Activated naive CD8-positive, alpha-beta T cell (primary cell): ENCODE results near the gene AQP12A.
A peak's percentile ranks its signal among the peaks of the same experiment; 100 is the strongest.

Experiments
- H3K27ac Mint-ChIP-seq: one replicate; pipeline ENCODE4 v1.8.0; 2021; ENCODE audit warnings: mixed read lengths
- H3K27me3 Mint-ChIP-seq: one replicate; pipeline ENCODE4 v1.8.0; 2021; ENCODE audit warnings: mixed read lengths
- H3K36me3 Mint-ChIP-seq: one replicate; pipeline ENCODE4 v1.8.0; 2021; ENCODE audit warnings: mixed read lengths
- H3K4me1 Mint-ChIP-seq: one replicate; pipeline ENCODE4 v1.8.0; 2021; ENCODE audit warnings: low read depth, mixed read lengths
- H3K4me3 Mint-ChIP-seq: one replicate; pipeline ENCODE4 v1.8.0; 2021; ENCODE audit warnings: mild to moderate bottlenecking, mixed read lengths
- H3K9me3 Mint-ChIP-seq: one replicate; pipeline ENCODE4 v1.8.0; 2021; ENCODE audit warnings: low read depth, mixed read lengths

Gene AQP12A

DNA sequence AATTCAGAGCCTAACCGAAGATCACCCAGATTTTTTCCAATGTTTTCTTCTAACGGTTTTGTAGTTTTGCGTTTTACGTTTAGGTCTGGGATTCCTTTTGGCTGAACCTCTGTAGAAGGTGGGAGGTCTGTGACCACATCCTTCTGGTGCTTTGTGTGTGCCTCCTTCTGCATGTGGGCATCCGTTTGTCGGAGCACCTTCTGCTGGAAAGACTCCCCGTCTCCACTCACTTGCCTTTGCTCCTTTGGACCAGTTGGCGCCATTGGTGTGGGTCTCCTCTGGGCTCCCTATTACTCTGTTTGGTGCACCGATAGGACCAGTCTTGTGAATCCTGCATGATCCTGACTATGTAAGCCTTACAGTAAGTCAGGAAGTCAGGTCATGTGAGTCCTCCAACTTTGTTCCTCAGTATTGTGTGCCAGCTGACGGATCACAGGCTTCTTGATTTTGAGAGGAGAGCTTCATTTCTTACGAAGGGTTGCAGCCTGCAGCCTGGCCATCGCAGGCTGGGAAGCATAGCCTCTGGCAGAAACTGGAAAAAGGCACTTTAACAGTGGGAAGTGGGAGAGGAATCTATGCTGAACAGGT, 13.6 kb downstream of the AQP12A start:
- Mint-ChIP-seq H3K36me3 (no peaks in the 10 kb centered on the region), H3K27me3 (no peaks in the 10 kb centered on the region), H3K27ac (no peak overlapping the region), H3K4me1 (peaks cover 16% of the 10 kb centered on the region), H3K4me3 (peak overlapping the region; percentile 72), H3K9me3 (no peaks in the 10 kb centered on the region)

DNA sequence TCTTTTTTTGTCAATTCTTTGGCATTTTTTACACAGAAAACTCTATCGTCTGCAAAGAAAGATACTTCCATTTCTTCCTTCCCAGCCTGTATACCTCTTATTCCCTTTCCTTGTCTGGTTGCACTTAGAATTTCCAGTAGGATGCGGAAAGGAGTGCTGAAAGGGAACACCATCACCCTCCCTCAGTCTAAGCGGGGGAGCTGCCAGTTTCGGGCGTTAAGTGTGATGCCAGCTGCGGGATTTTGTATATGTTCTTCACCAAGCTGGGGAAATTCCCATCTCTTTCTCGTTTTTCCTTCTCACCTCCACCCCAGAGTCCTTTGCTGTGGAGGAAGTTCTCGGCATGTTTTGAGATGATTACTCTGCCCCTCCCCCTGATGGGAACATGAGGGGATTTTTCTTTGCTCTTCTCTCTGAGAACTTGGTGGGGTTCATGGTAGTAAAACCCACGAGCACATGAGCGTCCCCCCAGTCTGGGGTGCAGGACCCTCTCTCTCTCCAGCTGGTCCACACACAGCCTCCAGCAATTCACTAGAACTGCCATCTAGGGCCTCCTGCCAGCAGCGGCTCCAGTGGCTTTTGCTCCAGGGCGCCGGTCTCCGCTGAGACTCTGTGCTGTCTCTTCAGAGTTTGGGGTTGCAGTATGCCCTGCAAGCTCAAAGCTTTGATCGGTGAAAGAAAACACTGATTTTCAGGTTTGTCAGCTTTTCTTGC, 15.5 kb downstream of the AQP12A start:
- Mint-ChIP-seq H3K9me3 (no peaks in the 10 kb centered on the region), H3K4me3 (no peak overlapping the region), H3K36me3 (no peaks in the 10 kb centered on the region), H3K27ac (no peak overlapping the region), H3K4me1 (peaks cover 16% of the 10 kb centered on the region), H3K27me3 (no peaks in the 10 kb centered on the region)

DNA sequence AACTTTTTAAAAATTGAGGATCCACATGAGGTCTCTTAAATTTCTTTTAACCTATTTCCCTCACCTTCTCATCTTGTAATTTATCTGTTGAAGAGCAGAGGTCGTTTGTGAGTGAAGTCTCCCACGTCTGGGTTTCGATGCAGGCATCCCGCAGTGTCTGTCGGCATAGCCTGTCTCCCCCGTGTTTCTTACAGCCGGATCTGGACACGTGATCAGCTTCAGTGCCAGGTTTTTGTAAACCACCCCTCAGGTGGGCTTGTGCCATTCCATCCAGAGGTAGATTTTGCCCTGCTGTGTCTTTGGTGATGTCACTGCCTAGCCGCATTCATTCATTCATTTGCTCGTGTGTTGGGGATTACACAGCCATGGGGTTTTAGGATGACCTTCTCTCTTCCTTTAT, 16.2 kb downstream of the AQP12A start:
- Mint-ChIP-seq H3K27ac (no peak overlapping the region), H3K4me3 (no peak overlapping the region), H3K9me3 (no peaks in the 10 kb centered on the region), H3K27me3 (no peaks in the 10 kb centered on the region), H3K36me3 (no peaks in the 10 kb centered on the region), H3K4me1 (peaks cover 16% of the 10 kb centered on the region)

DNA sequence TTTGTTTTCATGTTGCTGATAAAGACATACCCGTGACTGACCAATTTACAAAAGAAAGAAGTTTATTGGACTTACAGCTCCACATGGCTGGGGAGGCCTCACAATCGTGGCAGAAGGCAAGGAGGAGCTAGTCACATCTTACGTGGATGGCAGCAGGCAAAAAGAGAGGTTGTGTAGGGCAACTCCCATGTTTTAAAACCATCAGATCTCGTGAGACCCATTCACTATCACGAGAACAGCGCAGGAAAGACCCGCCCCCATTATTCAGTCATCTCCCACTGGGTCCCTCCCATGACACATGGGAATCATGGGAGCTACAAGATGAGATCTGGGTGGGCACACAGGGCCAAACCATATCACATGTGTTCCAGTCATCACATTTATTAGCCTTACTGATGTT, 16.8 kb downstream of the AQP12A start:
- H3K27ac Mint-ChIP-seq = no peak overlapping the region
- H3K36me3 Mint-ChIP-seq = no peaks in the 10 kb centered on the region
- no peaks in the 10 kb centered on the region for H3K27me3 Mint-ChIP-seq
- no peak overlapping the region for H3K4me3 Mint-ChIP-seq
- H3K9me3 Mint-ChIP-seq = no peaks in the 10 kb centered on the region
- H3K4me1 Mint-ChIP-seq = peaks cover 13% of the 10 kb centered on the region

DNA sequence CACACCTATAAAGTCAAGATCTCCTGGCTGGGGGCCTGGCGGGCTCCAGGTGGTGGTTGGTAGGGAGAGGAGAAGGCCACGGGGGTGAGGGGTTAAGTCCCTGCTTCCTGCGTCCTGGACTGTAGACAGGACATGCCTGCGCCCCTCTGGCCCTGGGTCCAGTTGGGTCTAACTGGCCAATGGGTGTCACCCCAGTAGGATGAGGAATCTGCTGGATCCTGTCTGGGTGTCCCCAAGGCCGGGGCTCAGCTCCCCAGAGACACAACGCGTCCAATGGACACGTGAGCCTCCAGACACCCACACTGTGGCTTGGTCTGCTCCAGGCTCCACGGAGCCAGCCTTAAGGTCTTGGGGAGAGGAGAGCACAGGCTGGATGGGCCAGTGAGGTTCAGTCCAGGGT, 19.6 kb downstream of the AQP12A start:
- no peaks in the 10 kb centered on the region for H3K27me3 Mint-ChIP-seq
- H3K4me3 Mint-ChIP-seq = no peak overlapping the region
- H3K36me3 Mint-ChIP-seq = no peaks in the 10 kb centered on the region
- H3K9me3 Mint-ChIP-seq = no peaks in the 10 kb centered on the region
- no peaks in the 10 kb centered on the region for H3K4me1 Mint-ChIP-seq
- no peak overlapping the region for H3K27ac Mint-ChIP-seq

DNA sequence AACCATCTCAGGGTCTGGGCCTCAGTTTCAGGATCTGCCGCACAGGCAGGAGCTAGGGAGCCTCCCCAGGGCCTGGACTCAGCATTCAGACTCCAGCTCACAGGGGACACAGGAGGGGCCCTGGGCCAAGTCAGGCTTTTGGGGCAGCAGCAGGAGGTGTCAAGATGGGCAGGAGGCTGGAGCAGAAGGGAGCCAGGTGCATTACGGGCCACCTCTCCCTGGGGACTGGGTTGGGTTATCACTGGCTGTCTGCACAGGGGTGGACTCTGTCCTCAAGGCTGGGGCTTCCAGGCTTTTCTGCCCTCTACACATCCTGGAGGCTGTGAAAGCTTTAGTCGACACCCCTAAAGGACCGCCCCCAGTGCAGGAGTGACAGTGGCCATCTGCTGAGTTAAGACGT, 20.0 kb downstream of the AQP12A start:
- Mint-ChIP-seq H3K27ac (no peak overlapping the region), H3K9me3 (no peaks in the 10 kb centered on the region), H3K36me3 (no peaks in the 10 kb centered on the region), H3K27me3 (no peaks in the 10 kb centered on the region), H3K4me1 (no peaks in the 10 kb centered on the region), H3K4me3 (no peak overlapping the region)

DNA sequence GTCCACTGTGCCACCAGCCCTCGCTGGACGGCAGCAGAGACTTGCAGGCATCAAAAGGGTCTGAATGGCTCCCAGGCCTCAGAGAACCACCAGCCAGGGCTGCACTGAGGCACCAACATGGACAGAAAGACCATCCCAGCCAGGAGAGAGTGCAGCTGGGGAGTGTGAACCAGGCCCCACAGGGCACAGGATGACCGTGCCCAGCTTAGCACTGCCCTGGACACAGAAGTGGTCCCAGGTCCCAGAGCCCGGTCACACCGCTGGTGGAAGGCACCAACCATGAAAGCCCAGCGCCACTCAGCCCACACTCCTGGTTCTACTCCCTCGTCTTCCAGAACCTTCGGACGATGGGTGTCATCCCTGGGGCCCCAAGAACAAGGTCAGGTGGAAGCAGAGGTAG, 20.5 kb downstream of the AQP12A start:
- Mint-ChIP-seq H3K36me3 (no peaks in the 10 kb centered on the region), H3K27me3 (no peaks in the 10 kb centered on the region), H3K4me3 (no peak overlapping the region), H3K4me1 (no peaks in the 10 kb centered on the region), H3K9me3 (no peaks in the 10 kb centered on the region), H3K27ac (no peak overlapping the region)

DNA sequence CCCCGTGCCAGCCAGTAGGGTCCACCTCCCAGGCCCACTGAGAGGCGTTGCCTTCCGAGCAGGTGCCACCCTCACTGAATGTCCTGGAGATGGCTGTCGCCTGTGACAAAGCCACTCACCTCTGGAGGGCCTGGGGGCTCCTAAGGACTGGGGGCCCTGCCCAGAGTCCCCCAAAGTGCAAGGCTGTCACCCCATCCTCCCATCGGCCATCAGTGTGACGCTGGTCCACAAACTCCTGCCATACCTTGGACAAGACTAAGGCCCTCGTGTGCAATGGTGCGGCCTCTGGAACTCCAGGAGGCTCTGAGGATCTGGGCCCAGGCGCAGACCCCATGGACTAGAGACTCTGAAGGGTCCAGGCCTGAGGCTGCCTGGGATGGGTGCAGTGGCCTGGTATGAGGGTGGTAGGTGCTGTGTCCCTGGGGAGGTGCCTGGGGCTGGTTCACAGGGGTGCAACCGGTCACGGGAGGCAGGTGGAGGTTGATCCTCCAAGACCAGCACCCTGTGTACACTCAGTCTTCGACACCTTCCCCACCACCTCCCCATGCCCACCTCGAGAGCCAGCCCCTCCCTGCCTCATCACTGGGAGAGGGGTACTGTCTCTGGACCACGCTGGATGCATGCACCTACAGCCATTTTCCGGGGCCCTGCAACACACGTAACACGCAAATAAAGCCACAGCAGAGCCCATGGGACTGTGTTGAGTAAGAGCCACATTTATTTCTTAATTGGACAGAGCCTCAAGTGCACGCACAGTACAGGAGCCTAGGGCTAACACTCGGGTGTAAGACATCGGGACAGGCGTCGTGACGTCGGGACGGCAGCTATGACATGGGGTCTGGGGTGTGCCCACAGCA, 21.6 kb downstream of the AQP12A start:
- no peaks in the 10 kb centered on the region for H3K27me3 Mint-ChIP-seq
- no peaks in the 10 kb centered on the region for H3K36me3 Mint-ChIP-seq
- no peaks in the 10 kb centered on the region for H3K4me1 Mint-ChIP-seq
- H3K9me3 Mint-ChIP-seq = no peaks in the 10 kb centered on the region
- no peak overlapping the region for H3K27ac Mint-ChIP-seq
- no peak overlapping the region for H3K4me3 Mint-ChIP-seq

DNA sequence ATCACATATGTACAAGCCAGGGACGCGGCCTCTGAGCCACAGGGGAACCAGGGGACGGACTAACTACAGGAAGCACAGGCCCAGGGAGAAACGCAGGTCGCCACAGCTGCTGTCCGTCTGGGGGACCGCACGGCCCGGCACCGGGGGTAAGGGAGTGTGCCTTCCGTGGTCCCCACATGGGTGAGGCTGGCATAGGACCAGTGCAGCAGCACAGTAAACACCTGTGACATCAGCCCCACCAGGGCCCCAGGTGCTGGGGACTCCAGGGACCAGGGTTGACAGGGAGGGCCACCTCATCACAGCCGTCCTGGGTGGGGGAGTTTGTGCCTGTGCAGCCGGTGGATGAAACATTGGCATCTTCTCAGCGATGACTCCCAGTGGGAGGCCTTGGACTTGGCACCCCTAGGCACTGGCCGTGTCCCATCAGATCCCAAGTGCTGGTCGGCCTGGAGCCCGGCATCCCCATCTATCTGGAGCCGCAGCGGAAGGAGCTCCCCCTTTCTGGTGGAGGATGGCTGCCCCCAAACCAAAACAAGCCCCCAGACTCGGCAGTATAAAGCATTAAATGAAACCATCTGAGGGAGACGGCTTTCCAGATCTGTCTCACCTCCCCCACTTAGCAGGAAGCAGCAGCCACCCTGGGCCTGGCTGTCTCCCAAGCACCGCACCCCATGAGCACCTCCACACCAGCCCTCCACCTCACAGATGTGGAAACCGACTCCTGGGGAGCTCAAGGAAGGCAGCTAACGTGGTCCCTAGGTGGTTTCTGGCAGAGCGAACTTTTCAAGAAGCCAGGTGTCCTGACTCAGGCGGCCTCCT, 22.5 kb downstream of the AQP12A start:
- no peaks in the 10 kb centered on the region for H3K36me3 Mint-ChIP-seq
- H3K27ac Mint-ChIP-seq = no peak overlapping the region
- no peaks in the 10 kb centered on the region for H3K9me3 Mint-ChIP-seq
- H3K27me3 Mint-ChIP-seq = no peaks in the 10 kb centered on the region
- H3K4me3 Mint-ChIP-seq = no peak overlapping the region
- no peaks in the 10 kb centered on the region for H3K4me1 Mint-ChIP-seq

DNA sequence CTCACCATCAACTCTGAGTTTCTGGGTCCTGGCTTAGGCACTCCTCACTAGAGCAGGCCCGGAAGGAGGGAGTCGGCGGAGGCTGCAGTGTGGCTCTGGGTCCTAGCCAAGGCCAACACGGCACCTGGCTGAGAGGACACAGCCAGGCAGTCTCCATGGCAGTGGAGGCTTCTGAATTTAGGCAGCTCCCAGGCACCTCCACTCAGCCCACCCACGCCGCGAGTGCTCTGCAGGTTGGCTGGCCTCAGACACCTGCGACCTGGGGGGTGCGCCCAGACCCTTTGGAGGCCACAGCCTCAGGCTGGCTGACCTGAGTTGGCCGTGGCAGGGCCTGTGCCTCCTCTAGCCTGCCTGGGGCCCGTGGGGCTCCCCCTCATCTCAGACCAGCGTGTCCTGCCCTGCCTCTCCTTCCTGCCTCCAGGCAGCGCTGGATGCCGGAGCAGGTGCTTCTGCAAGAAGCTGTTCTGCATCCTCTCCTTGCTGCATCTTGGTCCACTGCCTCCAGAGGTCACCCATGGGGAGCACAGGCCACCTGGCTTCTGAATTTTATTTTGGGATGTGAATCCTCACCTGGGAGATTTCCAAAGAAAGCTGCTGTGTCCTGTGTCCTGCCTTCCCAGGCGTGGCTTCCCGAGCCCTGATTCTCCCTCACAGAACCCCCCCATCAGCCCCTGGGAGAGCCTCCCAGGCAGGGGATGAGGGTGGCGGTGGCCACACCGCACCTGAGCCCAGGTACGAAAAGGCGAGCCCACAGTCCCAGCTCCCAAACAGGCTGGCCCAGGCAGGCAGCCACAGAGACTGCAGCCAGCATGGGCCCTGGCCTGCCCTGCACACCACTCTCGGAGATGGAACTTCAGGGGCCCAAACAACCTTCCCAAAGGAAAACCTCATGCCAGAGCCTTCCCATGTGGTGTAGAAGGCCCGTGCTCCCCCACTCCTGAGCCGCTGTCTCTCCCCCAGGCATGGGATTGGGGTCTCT, 23.4 kb downstream of the AQP12A start:
- H3K4me1 Mint-ChIP-seq = no peaks in the 10 kb centered on the region
- H3K27me3 Mint-ChIP-seq = no peaks in the 10 kb centered on the region
- H3K27ac Mint-ChIP-seq = no peak overlapping the region
- H3K9me3 Mint-ChIP-seq = no peaks in the 10 kb centered on the region
- no peak overlapping the region for H3K4me3 Mint-ChIP-seq
- H3K36me3 Mint-ChIP-seq = no peaks in the 10 kb centered on the region

DNA sequence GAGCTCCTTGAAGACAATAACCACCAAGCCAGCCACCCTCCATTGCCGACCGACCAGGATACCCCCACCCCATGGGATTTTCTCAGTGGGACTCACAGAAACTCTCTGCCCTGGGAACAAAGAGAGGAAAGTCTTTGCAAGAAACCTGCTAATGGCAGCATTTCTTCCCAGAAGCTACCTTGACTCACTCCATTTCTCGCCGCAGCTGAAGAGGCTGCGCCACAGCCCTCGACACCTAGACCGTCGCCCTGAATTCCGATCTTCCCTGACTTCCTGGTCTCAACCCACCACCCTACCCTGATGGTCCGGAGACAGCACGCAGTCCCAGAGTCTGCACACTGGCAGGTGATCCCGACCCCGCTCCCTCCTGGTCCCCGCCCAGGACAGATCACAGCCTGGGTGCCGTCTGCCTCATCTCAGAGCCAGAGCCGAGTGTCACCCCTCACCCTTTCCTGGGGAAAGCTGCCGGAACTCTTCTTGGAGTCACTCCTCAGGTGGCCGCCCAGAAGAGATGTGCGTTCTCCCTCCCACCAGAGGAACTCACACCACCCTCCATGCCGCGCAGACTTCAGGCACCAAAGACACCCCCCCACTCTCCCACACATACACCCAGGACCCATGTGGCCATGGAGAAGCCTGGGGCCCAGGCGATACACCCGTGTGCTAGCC, 24.6 kb downstream of the AQP12A start:
- Mint-ChIP-seq H3K36me3 (no peaks in the 10 kb centered on the region), H3K27me3 (no peaks in the 10 kb centered on the region), H3K27ac (no peak overlapping the region), H3K4me3 (no peak overlapping the region), H3K9me3 (no peaks in the 10 kb centered on the region), H3K4me1 (no peaks in the 10 kb centered on the region)

DNA sequence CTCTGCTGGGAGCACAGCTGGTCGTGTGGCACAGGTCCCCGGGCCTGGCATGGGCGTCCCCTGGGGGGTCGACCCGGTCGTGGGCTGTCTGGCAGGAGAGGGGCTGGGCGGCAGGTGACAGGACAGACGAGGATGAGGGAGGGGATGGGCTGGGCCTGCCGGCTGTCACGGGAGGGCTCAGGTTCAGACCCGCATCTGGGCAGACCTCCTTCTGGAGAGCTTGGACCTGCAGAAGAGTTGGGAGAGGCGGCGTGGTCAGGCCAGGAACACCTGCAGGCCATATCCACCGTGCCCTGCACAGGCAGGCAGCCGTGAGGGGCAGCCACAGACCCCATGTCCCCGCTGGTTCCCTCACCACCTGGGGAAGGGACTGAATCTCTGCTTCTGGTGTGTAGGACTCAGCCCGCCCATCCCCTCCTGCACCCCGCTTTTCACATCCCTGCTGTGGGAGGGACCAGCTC, 25.5 kb downstream of the AQP12A start:
- H3K4me1 Mint-ChIP-seq = no peaks in the 10 kb centered on the region
- H3K27ac Mint-ChIP-seq = no peak overlapping the region
- no peaks in the 10 kb centered on the region for H3K9me3 Mint-ChIP-seq
- no peaks in the 10 kb centered on the region for H3K27me3 Mint-ChIP-seq
- H3K4me3 Mint-ChIP-seq = no peak overlapping the region
- no peaks in the 10 kb centered on the region for H3K36me3 Mint-ChIP-seq

DNA sequence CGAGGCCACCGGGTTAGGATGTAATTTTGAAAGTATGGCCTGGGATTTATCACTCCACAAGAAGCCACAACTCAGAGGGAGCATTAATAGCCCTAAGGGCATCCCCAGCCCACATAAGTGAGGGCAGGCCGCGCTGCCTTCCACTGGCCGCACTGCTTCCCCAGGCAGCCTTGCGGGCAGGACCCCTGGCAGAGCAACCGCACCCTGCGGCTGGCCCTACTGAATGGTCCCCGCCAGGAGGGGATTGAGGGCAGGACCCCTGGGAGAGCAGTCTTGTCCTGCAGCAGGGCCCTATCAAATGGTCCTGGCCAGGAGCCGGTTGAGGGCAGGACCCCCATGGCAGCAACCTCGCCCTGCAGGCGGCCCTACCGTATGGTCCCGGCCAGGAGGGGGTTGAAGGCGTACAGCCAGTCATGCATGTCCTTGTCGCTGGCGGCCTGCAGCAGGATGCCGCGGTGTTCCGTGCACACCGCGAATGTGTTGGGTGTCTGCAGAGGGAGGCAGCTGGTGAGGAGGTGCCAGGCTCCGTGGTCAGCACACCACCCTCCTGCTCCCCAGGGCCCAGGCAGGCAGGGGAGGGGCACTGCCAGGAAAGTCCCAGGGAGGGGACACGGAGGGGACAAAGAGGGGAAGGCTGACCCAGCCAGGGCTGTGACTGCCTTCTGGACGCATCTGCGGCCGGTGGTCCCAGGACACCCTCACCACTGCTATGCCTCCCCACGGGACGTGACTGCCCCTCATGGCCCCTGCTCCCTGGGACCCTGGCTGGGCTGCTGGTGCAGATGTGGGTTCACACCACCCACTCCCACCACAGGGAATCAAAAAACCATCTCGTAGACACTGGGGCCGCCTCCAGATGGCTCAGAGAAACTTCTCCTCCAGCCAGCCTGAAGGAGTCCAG, 26.3 kb downstream of the AQP12A start:
- no peaks in the 10 kb centered on the region for H3K36me3 Mint-ChIP-seq
- H3K27me3 Mint-ChIP-seq = no peaks in the 10 kb centered on the region
- no peak overlapping the region for H3K4me3 Mint-ChIP-seq
- H3K9me3 Mint-ChIP-seq = no peaks in the 10 kb centered on the region
- no peaks in the 10 kb centered on the region for H3K4me1 Mint-ChIP-seq
- H3K27ac Mint-ChIP-seq = no peak overlapping the region
